BJ (cell line): ENCODE results near the gene NCS1. TPM values are rescaled to one million over a fixed set of nuclear protein-coding genes. Genes with fewer than 3 reads are reported as not detected.

Source experiments
- CTCF ChIA-PET: fragments of 350-600 bp; formaldehyde crosslinking; extraction: SDS; loops from one replicate; lab custom pipeline; 2021; ENCODE audit warnings: antibody characterized with exemption, inconsistent platforms; lab: Yijun Ruan, JAX
- POLR2A ChIA-PET: fragments of 300-600 bp; sonication (Branson Sonifier 250); formaldehyde crosslinking; extraction: SDS; loops from one replicate; lab custom pipeline; 2021; ENCODE audit warnings: antibody characterized with exemption; lab: Charles Lee
- DNase-seq: peaks from one replicate; pipeline ENCODE4 v3.0.0-alpha.2; 2011; ENCODE audit warnings: low read depth
- H3K27me3 ChIP-seq: 2 replicates; pipeline ENCODE4 v1.6.0; 2011; ENCODE audit warnings: low read length; ENCODE audit not compliant: control insufficient read depth, insufficient read depth
- H3K36me3 ChIP-seq: 2 replicates; pipeline ENCODE4 v1.5.1; 2011; ENCODE audit warnings: low read length; ENCODE audit not compliant: control insufficient read depth, insufficient read depth
- H3K4me3 ChIP-seq: 2 replicates; pipeline ENCODE4 v1.5.1; 2011; ENCODE audit warnings: low read depth, mild to moderate bottlenecking, control low read depth, low read length
- polyA plus RNA-seq: library from polyadenylated mRNA; depleted of rRNA; stranded (reverse); fragments of >200 nt; gene quantifications from 2 replicates; pipeline ENCODE4 v1.2.3, GENCODE V29; 2011
- TF ChIP-seq, protein P1 (sequence below): IDR thresholded peaks from 2 replicates; pipeline ENCODE4 v1.5.1; 2011; ENCODE audit warnings: low read depth, mild to moderate bottlenecking, control low read depth, inconsistent platforms, low read length, moderate library complexity; ENCODE audit not compliant: insufficient read depth

NCS1 gene
- polyA plus RNA-seq, 1 experiment, result 67.7 TPM

DNA sequence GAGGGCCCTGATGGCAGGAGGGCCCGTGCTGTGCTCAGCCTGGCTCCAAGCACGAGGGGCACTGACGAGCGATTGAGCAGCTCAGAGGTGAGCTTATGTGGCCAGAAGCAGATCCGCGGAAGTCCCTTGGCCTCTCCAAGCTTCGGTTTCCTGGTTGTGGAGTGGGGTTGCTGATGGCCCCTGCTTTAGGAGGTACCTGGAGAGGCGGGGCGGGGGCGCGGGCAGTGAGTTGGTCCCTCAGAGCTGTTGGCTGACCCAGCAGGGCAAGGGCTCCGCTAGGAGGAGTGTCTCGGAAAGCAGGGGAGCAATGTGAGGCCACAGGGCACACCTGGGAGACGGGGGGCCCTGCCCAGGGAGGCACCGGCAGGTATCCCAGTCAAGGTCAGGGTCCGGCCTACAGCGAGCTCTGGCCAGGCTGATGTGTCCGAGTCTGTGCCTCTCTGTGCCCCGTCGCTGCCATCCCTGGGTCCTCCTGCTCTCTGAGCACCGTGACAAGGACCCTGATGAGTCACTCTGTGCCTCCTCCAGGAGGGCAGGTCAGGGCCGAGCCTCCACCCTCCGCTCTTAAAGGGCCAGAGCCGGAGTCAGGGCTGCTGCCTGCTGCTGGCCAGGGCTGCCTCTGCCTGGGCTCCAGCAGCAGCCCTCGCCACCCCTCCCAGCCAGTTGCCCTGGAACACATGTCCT lies 14.8 kb downstream of the NCS1 start:
- no peak for DNase-seq
- ChIA-PET CTCF (interaction anchor here (0.8 kb wide), 1 partner anchor 62 kb away, joined by 3 read pairs; no protein-coding TSS in a partner anchor), POLR2A (no interaction called here)
- Histone ChIP-seq H3K36me3 (no peaks in the 10 kb centered on the region; the same call in none of the 2 replicates), H3K4me3 (no peak overlapping the region), H3K27me3 (no peaks in the 10 kb centered on the region)
- TF ChIP-seq, protein P1, sequence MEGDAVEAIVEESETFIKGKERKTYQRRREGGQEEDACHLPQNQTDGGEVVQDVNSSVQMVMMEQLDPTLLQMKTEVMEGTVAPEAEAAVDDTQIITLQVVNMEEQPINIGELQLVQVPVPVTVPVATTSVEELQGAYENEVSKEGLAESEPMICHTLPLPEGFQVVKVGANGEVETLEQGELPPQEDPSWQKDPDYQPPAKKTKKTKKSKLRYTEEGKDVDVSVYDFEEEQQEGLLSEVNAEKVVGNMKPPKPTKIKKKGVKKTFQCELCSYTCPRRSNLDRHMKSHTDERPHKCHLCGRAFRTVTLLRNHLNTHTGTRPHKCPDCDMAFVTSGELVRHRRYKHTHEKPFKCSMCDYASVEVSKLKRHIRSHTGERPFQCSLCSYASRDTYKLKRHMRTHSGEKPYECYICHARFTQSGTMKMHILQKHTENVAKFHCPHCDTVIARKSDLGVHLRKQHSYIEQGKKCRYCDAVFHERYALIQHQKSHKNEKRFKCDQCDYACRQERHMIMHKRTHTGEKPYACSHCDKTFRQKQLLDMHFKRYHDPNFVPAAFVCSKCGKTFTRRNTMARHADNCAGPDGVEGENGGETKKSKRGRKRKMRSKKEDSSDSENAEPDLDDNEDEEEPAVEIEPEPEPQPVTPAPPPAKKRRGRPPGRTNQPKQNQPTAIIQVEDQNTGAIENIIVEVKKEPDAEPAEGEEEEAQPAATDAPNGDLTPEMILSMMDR, result no peak

DNA sequence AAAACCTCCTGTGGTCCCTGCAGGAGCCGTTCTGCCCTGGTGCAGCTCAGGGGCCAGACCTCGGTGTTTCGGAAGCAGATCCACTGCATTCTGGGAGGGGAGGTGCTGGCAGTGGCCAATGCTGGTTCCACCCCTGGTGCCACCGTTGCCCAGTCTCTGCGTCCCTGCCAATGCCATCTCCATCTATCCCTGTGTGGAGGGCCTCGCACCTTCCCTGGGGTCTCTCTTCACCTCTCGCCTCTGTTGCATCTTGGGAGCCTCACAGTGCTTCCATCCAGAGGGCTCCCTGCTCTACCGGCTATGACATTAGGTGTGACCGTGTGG lies 15.3 kb downstream of the NCS1 start:
- H3K4me3 ChIP-seq, result no peak overlapping the region
- POLR2A ChIA-PET, result no interaction called here
- CTCF ChIA-PET, result interaction anchor here (0.8 kb wide), 1 partner anchor 63 kb away, joined by 3 read pairs; no protein-coding TSS in a partner anchor

DNA sequence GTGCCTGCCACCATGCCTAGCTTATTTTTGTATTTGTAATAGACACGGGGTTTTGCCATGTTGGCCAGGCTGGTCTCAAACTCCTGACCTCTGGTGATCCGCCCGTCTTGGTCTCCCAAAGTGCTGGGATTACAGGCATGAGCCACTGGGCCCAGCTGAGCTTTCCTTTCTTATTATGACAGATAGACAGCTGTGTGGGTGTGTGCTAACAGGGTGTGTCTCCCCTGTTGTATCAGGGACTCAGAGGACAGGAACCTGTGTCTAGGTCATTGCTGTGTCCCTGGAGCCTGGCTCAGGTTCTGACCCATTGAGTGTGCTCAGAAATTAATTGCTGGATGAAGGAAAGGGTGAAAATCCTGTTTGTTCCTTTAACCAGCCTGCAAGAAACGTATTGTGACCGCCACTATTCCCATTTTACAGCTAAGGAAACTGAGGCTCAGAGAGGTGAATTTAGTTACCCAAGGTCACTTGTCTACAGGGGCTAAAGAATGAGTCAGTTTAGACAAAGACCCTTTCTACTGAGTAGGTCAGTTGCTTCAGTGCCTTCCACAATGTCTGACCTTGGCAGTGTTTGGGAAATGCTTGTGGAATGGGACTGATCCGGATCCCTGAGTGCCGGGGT lies 16.8 kb downstream of the NCS1 start:
- DNase-seq, result no peak
- H3K36me3 ChIP-seq, result no peaks in the 10 kb centered on the region; the same call in 1 of the 2 replicates
- CTCF ChIA-PET, result no interaction called here
- POLR2A ChIA-PET, result no interaction called here
- H3K27me3 ChIP-seq, result no peaks in the 10 kb centered on the region
- TF ChIP-seq, protein P1, result no peak
- no peak overlapping the region for H3K4me3 ChIP-seq

More for the DNA sequence above, 15.3 kb downstream of the NCS1 start:
- H3K36me3 ChIP-seq, result no peaks in the 10 kb centered on the region; the same call in none of the 2 replicates
- TF ChIP-seq, protein P1, result no peak
- DNase-seq, result no peak
- no peaks in the 10 kb centered on the region for H3K27me3 ChIP-seq

DNA sequence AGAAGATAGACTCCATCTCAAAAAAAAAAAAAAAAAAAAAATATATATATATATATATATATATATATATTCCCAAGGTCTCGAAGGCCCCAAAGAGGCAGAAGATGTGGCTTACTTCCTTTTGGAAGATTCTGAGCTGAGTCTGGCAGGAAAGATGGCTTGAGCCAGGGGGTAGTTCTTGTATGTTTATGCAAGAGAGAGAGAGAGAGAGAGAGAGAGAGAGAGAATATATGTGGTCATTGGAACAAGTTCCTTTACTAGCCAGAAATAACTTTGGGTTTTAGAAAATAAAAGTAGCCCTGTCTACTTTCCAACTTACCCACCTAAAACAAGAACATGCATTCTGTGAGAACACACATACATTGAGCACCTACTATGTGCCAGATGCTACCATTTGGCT lies 17.6 kb downstream of the NCS1 start:
- POLR2A ChIA-PET, result interaction anchor here (0.6 kb wide), 1 partner anchor 1912 kb away, joined by 4 read pairs; no protein-coding TSS in a partner anchor

More for the DNA sequence above, 17.6 kb downstream of the NCS1 start:
- no peak overlapping the region for H3K4me3 ChIP-seq
- no peak for DNase-seq
- H3K36me3 ChIP-seq, result no peaks in the 10 kb centered on the region; the same call in 1 of the 2 replicates
- H3K27me3 ChIP-seq, result no peaks in the 10 kb centered on the region
- CTCF ChIA-PET, result interaction anchor here (0.8 to 1.0 kb wide), 2 partner anchors 31 to 34 kb away, joined by 3 read pairs; no protein-coding TSS in a partner anchor
- TF ChIP-seq, protein P1, result no peak
